CD8-positive, alpha-beta memory T cell (primary cell): ENCODE data around the gene CGNL1. TPM values are rescaled to one million over a fixed set of nuclear protein-coding genes. Genes with fewer than 3 reads are reported as not detected.

ENCODE experiments used
- CTCF ChIA-PET: fragments of 350-600 bp; sonication (Branson Sonifier 250); formaldehyde crosslinking; loops from one replicate; lab custom pipeline; 2021; ENCODE audit warnings: antibody characterized with exemption; lab: Charles Lee
- POLR2A ChIA-PET: fragments of 350-600 bp; sonication (Branson Sonifier 250); formaldehyde crosslinking; loops from one replicate; lab custom pipeline; 2021; ENCODE audit warnings: antibody characterized with exemption; lab: Charles Lee
- DNase-seq, 5 donors: peaks; one replicate each; pipeline versions ENCODE4 v3.0.0 to v3.0.0-alpha.2; 2020 to 2022; ENCODE audit warnings: mixed read lengths in 1 of 5
- H3K27ac ChIP-seq: one replicate; pipeline ENCODE4 v1.7.0; 2013; ENCODE audit warnings: low read depth, mild to moderate bottlenecking, low read length, moderate library complexity
- H3K27me3 ChIP-seq: 2 replicates; pipeline ENCODE4 v1.7.0; 2013; ENCODE audit warnings: low read length, mild to moderate bottlenecking; ENCODE audit not compliant: insufficient read depth, poor library complexity, severe bottlenecking
- H3K36me3 ChIP-seq: 2 replicates; pipeline ENCODE4 v1.7.0; 2013; ENCODE audit warnings: mild to moderate bottlenecking, low read length, moderate library complexity; ENCODE audit not compliant: insufficient read depth
- H3K4me1 ChIP-seq: 2 replicates; pipeline ENCODE4 v1.7.0; 2013; ENCODE audit warnings: mild to moderate bottlenecking, low read length, moderate library complexity; ENCODE audit not compliant: insufficient read depth
- H3K4me3 ChIP-seq: 2 replicates; pipeline ENCODE4 v1.7.0; 2013; ENCODE audit warnings: mild to moderate bottlenecking, low read length
- H3K9me3 ChIP-seq: 2 replicates; pipeline ENCODE4 v1.7.0; 2013; ENCODE audit warnings: mild to moderate bottlenecking, low read length
- H3K27ac Mint-ChIP-seq, 8 donors: one replicate each; pipeline ENCODE4 v1.8.0; 2020 to 2021; ENCODE audit warnings: mixed read lengths in 8 of 8, mild to moderate bottlenecking in 6 of 8, inconsistent platforms in 3 of 8, moderate library complexity in 3 of 8
- H3K27me3 Mint-ChIP-seq, 2 donors: one replicate each; pipeline ENCODE4 v1.8.0; 2020 to 2021; ENCODE audit warnings: mixed read lengths in 2 of 2, mild to moderate bottlenecking in 1 of 2, moderate library complexity in 1 of 2
- H3K36me3 Mint-ChIP-seq, 3 donors: one replicate each; pipeline ENCODE4 v1.8.0; 2020 to 2021; ENCODE audit warnings: mixed read lengths in 3 of 3, inconsistent platforms in 1 of 3, mild to moderate bottlenecking in 1 of 3
- H3K4me1 Mint-ChIP-seq, 3 donors: one replicate each; pipeline ENCODE4 v1.8.0; 2020 to 2021; ENCODE audit warnings: mixed read lengths in 3 of 3, inconsistent platforms in 1 of 3, mild to moderate bottlenecking in 1 of 3
- H3K4me3 Mint-ChIP-seq, 7 donors: one replicate each; pipeline ENCODE4 v1.8.0; 2020 to 2021; ENCODE audit warnings: mixed read lengths in 7 of 7, mild to moderate bottlenecking in 6 of 7, moderate library complexity in 4 of 7, inconsistent platforms in 2 of 7
- H3K9me3 Mint-ChIP-seq, 5 donors: one replicate each; pipeline ENCODE4 v1.8.0; 2020 to 2022; ENCODE audit warnings: mixed read lengths in 5 of 5, mild to moderate bottlenecking in 3 of 5, moderate library complexity in 2 of 5, inconsistent platforms in 1 of 5
- polyA plus RNA-seq: library from polyadenylated mRNA; unstranded; fragments of 300-500 nt; fragmentation: Illumina TruSeq; gene quantifications from one replicate; pipeline ENCODE4 v1.2.3, GENCODE V29; 2021
- total RNA-seq, 2 experiments: library from RNA; stranded (reverse); gene quantifications; one replicate each; pipeline ENCODE4 v1.2.3, GENCODE V29; 2021

CGNL1 gene
- total and polyA plus RNA-seq, 3 experiments from 2014 or later: not detected

GRCh38 chr15:57534281-57534680 is 158.0 kb downstream of the CGNL1 start:
- POLR2A ChIA-PET: no interaction called here
- Mint-ChIP-seq H3K36me3 (no peaks in the 10 kb centered on the region), H3K4me3 (no peak overlapping the region), H3K4me1 (no peaks in the 10 kb centered on the region), H3K27ac (no peak overlapping the region), H3K9me3 (peaks cover 0 to 5% (median 1%) of the 10 kb centered on the region in 5 donors), H3K27me3 (peaks cover 2 to 24% of the 10 kb centered on the region in 2 donors)
- no peaks in the 10 kb centered on the region for H3K9me3 ChIP-seq
- H3K4me3 ChIP-seq: no peak overlapping the region
- no peak for DNase-seq
- no peaks in the 10 kb centered on the region for H3K4me1 ChIP-seq
- no peaks in the 10 kb centered on the region for H3K36me3 ChIP-seq
- CTCF ChIA-PET: no interaction called here
- H3K27ac ChIP-seq: no peak overlapping the region
- no peaks in the 10 kb centered on the region for H3K27me3 ChIP-seq

DNA sequence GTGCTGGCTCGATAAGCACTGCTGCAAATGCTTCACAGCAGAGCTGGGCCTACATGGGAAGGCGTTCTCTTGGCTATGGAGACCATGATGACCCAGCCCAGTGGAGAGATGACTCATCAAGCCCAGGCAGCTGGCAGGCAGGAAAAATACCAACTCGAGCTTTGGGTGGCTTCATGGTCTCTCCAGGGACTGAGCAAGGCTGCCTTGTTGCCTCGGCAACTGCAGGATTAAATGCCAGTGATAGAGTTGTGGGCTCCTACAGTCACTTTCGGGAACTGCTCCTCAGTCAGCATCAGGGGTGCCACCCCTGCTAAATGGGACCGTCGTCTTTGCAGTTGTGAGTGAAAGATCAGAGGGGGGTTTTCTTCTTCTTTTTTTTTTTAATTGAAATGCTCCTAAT is 160.8 kb downstream of the CGNL1 start:
- peaks cover 0 to 5% (median 2%) of the 10 kb centered on the region in 5 donors for H3K9me3 Mint-ChIP-seq
- H3K4me3 Mint-ChIP-seq: no peak overlapping the region
- H3K27me3 ChIP-seq: no peaks in the 10 kb centered on the region
- H3K4me1 ChIP-seq: no peaks in the 10 kb centered on the region
- CTCF ChIA-PET: interaction anchor here (0.8 kb wide), 1 partner anchor 9 kb away, joined by 4 read pairs; no protein-coding TSS in a partner anchor
- no peaks in the 10 kb centered on the region for H3K4me1 Mint-ChIP-seq
- DNase-seq: no peak
- POLR2A ChIA-PET: no interaction called here
- no peaks in the 10 kb centered on the region for H3K36me3 ChIP-seq
- H3K27ac ChIP-seq: no peak overlapping the region
- no peak overlapping the region for H3K4me3 ChIP-seq
- H3K27me3 Mint-ChIP-seq: peaks cover 14 to 28% of the 10 kb centered on the region in 2 donors
- H3K36me3 Mint-ChIP-seq: no peaks in the 10 kb centered on the region
- H3K27ac Mint-ChIP-seq: no peak overlapping the region
- no peaks in the 10 kb centered on the region for H3K9me3 ChIP-seq

DNA sequence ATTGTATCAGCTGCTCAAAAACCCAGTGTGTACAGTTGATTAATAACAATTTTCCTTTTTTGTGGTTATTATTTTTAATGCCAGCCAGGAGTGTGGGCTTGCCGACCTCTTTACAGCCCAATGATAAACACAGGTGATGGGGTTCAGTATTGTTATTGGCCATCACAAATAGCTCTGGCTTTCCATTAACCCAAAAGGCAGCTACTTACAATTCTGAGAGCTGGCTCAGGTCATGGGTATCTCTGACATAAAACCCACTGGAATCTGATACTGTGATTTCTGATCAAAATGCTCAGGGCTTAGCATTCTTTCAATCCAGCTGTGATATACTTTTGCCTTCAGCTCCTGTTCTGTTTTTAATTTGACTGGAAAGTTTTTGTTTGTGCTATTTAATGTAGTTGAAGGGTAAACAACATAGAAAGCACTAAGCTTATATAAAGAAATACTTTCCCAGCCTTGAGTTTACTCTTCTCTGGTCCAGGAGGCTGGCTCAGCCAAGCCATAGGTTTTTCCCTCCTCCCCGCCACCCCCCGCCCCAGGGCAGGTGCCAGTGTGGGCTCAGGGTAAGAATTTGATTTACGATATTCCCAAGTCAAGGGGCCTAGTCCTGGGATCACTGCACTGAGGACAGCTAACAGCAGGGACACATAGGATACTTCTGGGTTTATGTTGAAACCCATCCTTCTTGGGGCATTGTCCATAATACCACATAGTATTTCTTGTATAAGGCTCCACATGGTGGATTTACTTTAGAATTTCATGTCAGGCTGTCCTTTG is 161.4 kb downstream of the CGNL1 start:
- H3K4me3 Mint-ChIP-seq: no peak overlapping the region
- Histone ChIP-seq H3K9me3 (no peaks in the 10 kb centered on the region), H3K27ac (no peak overlapping the region), H3K27me3 (no peaks in the 10 kb centered on the region), H3K36me3 (no peaks in the 10 kb centered on the region), H3K4me1 (no peaks in the 10 kb centered on the region), H3K4me3 (no peak overlapping the region)
- H3K9me3 Mint-ChIP-seq: peaks cover 0 to 5% (median 2%) of the 10 kb centered on the region in 5 donors
- no peaks in the 10 kb centered on the region for H3K36me3 Mint-ChIP-seq
- H3K27me3 Mint-ChIP-seq: peaks cover 14 to 28% of the 10 kb centered on the region in 2 donors
- POLR2A ChIA-PET: no interaction called here
- H3K4me1 Mint-ChIP-seq: no peaks in the 10 kb centered on the region
- H3K27ac Mint-ChIP-seq: no peak overlapping the region
- CTCF ChIA-PET: interaction anchor here (0.8 kb wide), 1 partner anchor 10 kb away, joined by 4 read pairs; no protein-coding TSS in a partner anchor
- no peak for DNase-seq

GRCh38 chr15:57538265-57538529 is 161.9 kb downstream of the CGNL1 start:
- H3K9me3 ChIP-seq: no peaks in the 10 kb centered on the region

DNA sequence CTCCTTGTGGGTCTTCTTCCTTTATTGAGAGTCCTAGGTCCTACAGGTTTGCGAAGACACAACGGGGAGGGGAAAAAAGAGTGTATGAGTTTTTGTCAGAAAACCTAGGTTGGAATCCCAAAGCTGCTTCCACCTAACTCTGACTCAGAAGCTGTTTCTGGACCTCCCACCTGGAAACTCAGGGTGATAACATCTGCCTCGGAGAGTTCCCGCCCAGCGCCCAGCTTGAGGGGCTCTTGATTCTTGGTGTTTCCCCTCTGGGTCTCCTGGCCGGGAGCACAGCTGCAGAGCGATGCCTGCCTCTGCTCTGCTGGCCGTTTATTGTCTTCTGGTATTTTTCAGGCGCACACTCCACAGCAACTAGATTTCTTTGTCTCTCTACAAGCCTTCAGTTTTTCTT is 162.5 kb downstream of the CGNL1 start:
- Mint-ChIP-seq H3K27ac (no peak overlapping the region), H3K36me3 (no peaks in the 10 kb centered on the region), H3K4me3 (no peak overlapping the region), H3K27me3 (peaks cover 14 to 26% of the 10 kb centered on the region in 2 donors), H3K9me3 (peaks cover 0 to 5% (median 2%) of the 10 kb centered on the region in 5 donors), H3K4me1 (no peaks in the 10 kb centered on the region)
- ChIA-PET POLR2A (no interaction called here), CTCF (no interaction called here)
- Histone ChIP-seq H3K4me3 (no peak overlapping the region), H3K27me3 (no peaks in the 10 kb centered on the region), H3K36me3 (no peaks in the 10 kb centered on the region), H3K27ac (no peak overlapping the region), H3K4me1 (no peaks in the 10 kb centered on the region), H3K9me3 (no peaks in the 10 kb centered on the region)
- no peak for DNase-seq

More at GRCh38 chr15:57538265-57538529, 161.9 kb downstream of the CGNL1 start:
- no peak overlapping the region for H3K4me3 Mint-ChIP-seq
- Histone ChIP-seq H3K27me3 (no peaks in the 10 kb centered on the region), H3K4me3 (no peak overlapping the region), H3K4me1 (no peaks in the 10 kb centered on the region), H3K27ac (no peak overlapping the region), H3K36me3 (no peaks in the 10 kb centered on the region)
- no peaks in the 10 kb centered on the region for H3K4me1 Mint-ChIP-seq
- H3K36me3 Mint-ChIP-seq: no peaks in the 10 kb centered on the region
- peaks cover 14 to 26% of the 10 kb centered on the region in 2 donors for H3K27me3 Mint-ChIP-seq
- H3K27ac Mint-ChIP-seq: no peak overlapping the region
- DNase-seq: no peak
- peaks cover 0 to 5% (median 2%) of the 10 kb centered on the region in 5 donors for H3K9me3 Mint-ChIP-seq
- ChIA-PET CTCF (no interaction called here), POLR2A (no interaction called here)

DNA sequence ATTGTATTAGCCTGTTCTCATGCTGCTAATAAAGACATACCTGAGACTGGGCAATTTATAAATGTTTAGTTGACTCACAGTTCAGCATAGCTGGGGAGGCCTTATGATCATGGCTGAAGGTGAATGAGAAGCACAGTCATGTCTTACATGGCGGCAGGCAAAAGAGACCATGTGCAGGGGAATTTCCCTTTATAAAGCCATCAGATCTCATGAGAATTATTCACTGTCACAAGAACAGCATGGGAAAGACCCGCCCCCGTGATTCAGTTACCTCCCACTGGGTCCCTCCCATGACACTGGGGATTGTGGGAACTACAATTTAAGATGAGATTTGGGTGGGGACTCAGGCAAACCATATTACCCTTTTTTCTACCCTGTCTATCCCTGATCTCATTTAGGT is 163.9 kb downstream of the CGNL1 start:
- peaks cover 14 to 28% of the 10 kb centered on the region in 2 donors for H3K27me3 Mint-ChIP-seq
- no peak overlapping the region for H3K4me3 Mint-ChIP-seq
- Histone ChIP-seq H3K4me3 (no peak overlapping the region), H3K4me1 (no peaks in the 10 kb centered on the region), H3K27me3 (no peaks in the 10 kb centered on the region), H3K27ac (no peak overlapping the region), H3K36me3 (no peaks in the 10 kb centered on the region), H3K9me3 (no peaks in the 10 kb centered on the region)
- no peaks in the 10 kb centered on the region for H3K36me3 Mint-ChIP-seq
- H3K27ac Mint-ChIP-seq: no peak overlapping the region
- ChIA-PET CTCF (no interaction called here), POLR2A (no interaction called here)
- peaks cover 0 to 5% (median 2%) of the 10 kb centered on the region in 5 donors for H3K9me3 Mint-ChIP-seq
- no peak for DNase-seq
- no peaks in the 10 kb centered on the region for H3K4me1 Mint-ChIP-seq

DNA sequence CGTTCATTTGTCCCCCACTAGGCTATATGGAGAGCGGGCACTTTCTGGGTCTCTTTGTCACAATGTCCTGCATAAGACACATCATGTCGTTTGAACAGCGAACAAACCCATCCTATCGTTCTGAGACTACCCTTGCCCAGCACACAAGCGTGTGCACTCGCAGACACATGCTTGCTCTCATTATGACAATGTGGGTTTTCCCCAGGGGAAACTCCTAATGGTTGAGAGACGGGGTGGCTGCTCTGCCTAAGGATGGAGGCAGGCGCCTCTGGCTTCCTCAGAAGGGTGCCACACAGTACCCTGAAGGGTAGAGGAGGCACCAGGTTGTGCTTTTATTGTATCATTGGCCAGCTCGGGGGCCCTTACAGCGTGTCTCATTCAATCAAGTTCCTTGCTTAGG is 164.4 kb downstream of the CGNL1 start:
- no peak overlapping the region for H3K27ac Mint-ChIP-seq
- no peak overlapping the region for H3K4me3 Mint-ChIP-seq
- H3K9me3 Mint-ChIP-seq: peaks cover 0 to 5% (median 1%) of the 10 kb centered on the region in 5 donors
- Histone ChIP-seq H3K27ac (no peak overlapping the region), H3K4me1 (no peaks in the 10 kb centered on the region), H3K36me3 (no peaks in the 10 kb centered on the region), H3K27me3 (no peaks in the 10 kb centered on the region), H3K9me3 (no peaks in the 10 kb centered on the region), H3K4me3 (no peak overlapping the region)
- POLR2A ChIA-PET: no interaction called here
- H3K36me3 Mint-ChIP-seq: no peaks in the 10 kb centered on the region
- CTCF ChIA-PET: no interaction called here
- H3K4me1 Mint-ChIP-seq: no peaks in the 10 kb centered on the region
- peaks cover 15 to 23% of the 10 kb centered on the region in 2 donors for H3K27me3 Mint-ChIP-seq
- DNase-seq: no peak

- Histone ChIP-seq H3K9me3 (no peaks in the 10 kb centered on the region), H3K27me3 (no peaks in the 10 kb centered on the region), H3K4me1 (no peaks in the 10 kb centered on the region), H3K36me3 (no peaks in the 10 kb centered on the region), H3K27ac (no peak overlapping the region), H3K4me3 (no peak overlapping the region)
- H3K27ac Mint-ChIP-seq: no peak overlapping the region
- no peaks in the 10 kb centered on the region for H3K4me1 Mint-ChIP-seq
- no peak overlapping the region for H3K4me3 Mint-ChIP-seq
- ChIA-PET CTCF (interaction anchor here (1.6 kb wide), 1 partner anchor 13 kb away, joined by 5 read pairs; no protein-coding TSS in a partner anchor), POLR2A (no interaction called here)
- peaks cover 0 to 2% (median 0%) of the 10 kb centered on the region in 5 donors for H3K9me3 Mint-ChIP-seq
- no peaks in the 10 kb centered on the region for H3K36me3 Mint-ChIP-seq
- H3K27me3 Mint-ChIP-seq: peaks cover 17 to 24% of the 10 kb centered on the region in 2 donors
- no peak for DNase-seq
Measured at GRCh38 chr15:57541271-57541670, 165.0 kb downstream of the CGNL1 start.
